PC-9 (cell line): Measurements from ENCODE around the gene TMTC2. TPM values are rescaled to one million over a fixed set of nuclear protein-coding genes. Genes with fewer than 3 reads are reported as not detected.
"Not testable (repeated sequence)": the region's sequence is repeated elsewhere in the genome, so short reads cannot be mapped to it uniquely, and the experiment has no call there.

Source experiments
- BruUV-seq: library from RNA; stranded (reverse); fragments of 400-500 nt; replicated peaks from 2 replicates; lab custom pipeline; 2021; lab: Mats Ljungman, UMichigan
- CTCF ChIA-PET: fragments of 300-600 bp; sonication (Branson Sonifier 250); formaldehyde crosslinking; loops from one replicate; lab custom pipeline; 2022; ENCODE audit warnings: antibody characterized with exemption; lab: Charles Lee
- POLR2A ChIA-PET: fragments of 300-600 bp; sonication (Branson Sonifier 250); formaldehyde crosslinking; loops from one replicate; lab custom pipeline; 2022; ENCODE audit warnings: antibody characterized with exemption; ENCODE audit not compliant: unreplicated experiment; lab: Charles Lee
- DNase-seq, 2 experiments: peaks; one replicate each; pipeline versions ENCODE4 v3.0.0 to v3.0.0-alpha.2; 2015 to 2022; ENCODE audit warnings: mixed read lengths in 1 of 2
- H2AFZ ChIP-seq: fragments of 200-600 bp; sonication (generic); 2 replicates; pipeline ENCODE4 v1.8.1; 2017; ENCODE audit warnings: antibody characterized with exemption
- H3F3A ChIP-seq: fragments of 200-600 bp; sonication (generic); 2 replicates; pipeline ENCODE4 v1.8.1; 2017; ENCODE audit warnings: antibody characterized with exemption, mild to moderate bottlenecking, low read depth; ENCODE audit not compliant: insufficient read depth
- H3K27ac ChIP-seq: fragments of 200-600 bp; sonication (generic); 2 replicates; pipeline ENCODE4 v1.6.1; 2016; ENCODE audit warnings: mixed run types
- H3K27me3 ChIP-seq: fragments of 200-600 bp; sonication (generic); 2 replicates; pipeline ENCODE4 v1.6.1; 2016; ENCODE audit warnings: low read depth, mixed run types; ENCODE audit not compliant: insufficient read depth
- H3K36me3 ChIP-seq: fragments of 200-600 bp; sonication (generic); 2 replicates; pipeline ENCODE4 v1.6.1; 2016; ENCODE audit warnings: low read depth, mixed run types
- H3K4me1 ChIP-seq: fragments of 200-600 bp; sonication (generic); replicated peaks from 2 replicates; pipeline ENCODE4 v1.6.1; 2016; ENCODE audit warnings: mixed run types; ENCODE audit not compliant: insufficient read depth
- H3K4me2 ChIP-seq: fragments of 200-600 bp; sonication (generic); 2 replicates; pipeline ENCODE4 v1.6.1; 2017; ENCODE audit warnings: mixed run types
- H3K4me3 ChIP-seq: fragments of 200-600 bp; sonication (generic); 2 replicates; pipeline ENCODE4 v1.6.1; 2016; ENCODE audit warnings: mixed run types
- H3K79me2 ChIP-seq: fragments of 200-600 bp; sonication (generic); 2 replicates; pipeline ENCODE4 v1.6.1; 2017; ENCODE audit warnings: low read depth, mixed run types
- H3K9me2 ChIP-seq: fragments of 200-600 bp; sonication (generic); 2 replicates; pipeline ENCODE4 v1.8.1; 2017; ENCODE audit warnings: mild to moderate bottlenecking; ENCODE audit not compliant: insufficient read depth
- H3K9me3 ChIP-seq: fragments of 200-600 bp; sonication (generic); 2 replicates; pipeline ENCODE4 v1.8.1; 2016; ENCODE audit warnings: low read depth; ENCODE audit not compliant: insufficient read depth
- H4K20me1 ChIP-seq: fragments of 200-600 bp; sonication (generic); 2 replicates; pipeline ENCODE4 v1.8.1; 2017; ENCODE audit not compliant: insufficient read depth
- EZH2 ChIP-seq: fragments of 200-600 bp; sonication (generic); IDR thresholded peaks from 2 replicates; pipeline ENCODE4 v1.8.0; 2017; ENCODE audit warnings: antibody characterized with exemption, low read depth
- intact Hi-C: fragments of 100-400 bp; cut with micrococcal nuclease; formaldehyde crosslinking; loops from one replicate; pipeline ENCODE4 v1.10.0; 2022; ENCODE audit not compliant: unreplicated experiment
- total RNA-seq: library from RNA; stranded (reverse); gene quantifications from 2 replicates; pipeline ENCODE4 v1.2.3, GENCODE V29; 2021
- TF ChIP-seq, protein P1 (sequence below): fragments of 200-600 bp; sonication (generic); conservative IDR thresholded peaks from 2 replicates; pipeline ENCODE4 v1.6.1; 2017; ENCODE audit warnings: mixed run types, antibody characterized with exemption, mild to moderate bottlenecking, moderate library complexity

TMTC2 gene
- total RNA-seq, 1 experiment from 2014 or later = 8.6 TPM

DNA sequence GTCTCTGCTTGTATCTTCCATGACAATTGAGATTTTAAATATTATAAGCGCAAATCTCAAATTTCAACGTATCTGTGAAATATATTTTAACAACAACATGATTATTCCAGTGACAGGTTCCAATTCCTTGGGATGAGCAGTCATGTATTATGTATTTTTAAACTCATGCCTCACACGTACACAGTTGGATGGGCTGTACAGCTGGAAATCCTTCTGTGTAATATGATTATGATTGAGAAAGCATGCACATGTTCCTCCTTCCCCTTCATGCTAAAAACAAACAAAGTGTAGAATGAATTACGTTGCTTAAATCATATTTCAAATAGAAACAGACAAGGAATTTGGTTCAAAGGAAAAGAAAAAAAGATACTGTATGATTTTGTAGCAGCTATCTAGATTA lies 428.3 kb downstream of the TMTC2 start:
- no peaks in the 10 kb centered on the region for H4K20me1 ChIP-seq
- intact Hi-C loops = no loop called here
- no peak overlapping the region for H3K4me3 ChIP-seq
- no peaks in the 10 kb centered on the region for H3K9me3 ChIP-seq
- H3K27me3 ChIP-seq = no peaks in the 10 kb centered on the region
- no TSS peak for BruUV-seq
- POLR2A ChIA-PET = no interaction called here
- no peaks in the 10 kb centered on the region for H3K79me2 ChIP-seq
- no peaks in the 10 kb centered on the region for H3K4me1 ChIP-seq
- H3F3A ChIP-seq = no peaks in the 10 kb centered on the region
- no peaks in the 10 kb centered on the region for H3K36me3 ChIP-seq
- DNase-seq = no peak
- no peak overlapping the region for H2AFZ ChIP-seq
- no peaks in the 10 kb centered on the region for H3K9me2 ChIP-seq
- TF ChIP-seq EZH2 = no peak
- TF ChIP-seq, protein P1, sequence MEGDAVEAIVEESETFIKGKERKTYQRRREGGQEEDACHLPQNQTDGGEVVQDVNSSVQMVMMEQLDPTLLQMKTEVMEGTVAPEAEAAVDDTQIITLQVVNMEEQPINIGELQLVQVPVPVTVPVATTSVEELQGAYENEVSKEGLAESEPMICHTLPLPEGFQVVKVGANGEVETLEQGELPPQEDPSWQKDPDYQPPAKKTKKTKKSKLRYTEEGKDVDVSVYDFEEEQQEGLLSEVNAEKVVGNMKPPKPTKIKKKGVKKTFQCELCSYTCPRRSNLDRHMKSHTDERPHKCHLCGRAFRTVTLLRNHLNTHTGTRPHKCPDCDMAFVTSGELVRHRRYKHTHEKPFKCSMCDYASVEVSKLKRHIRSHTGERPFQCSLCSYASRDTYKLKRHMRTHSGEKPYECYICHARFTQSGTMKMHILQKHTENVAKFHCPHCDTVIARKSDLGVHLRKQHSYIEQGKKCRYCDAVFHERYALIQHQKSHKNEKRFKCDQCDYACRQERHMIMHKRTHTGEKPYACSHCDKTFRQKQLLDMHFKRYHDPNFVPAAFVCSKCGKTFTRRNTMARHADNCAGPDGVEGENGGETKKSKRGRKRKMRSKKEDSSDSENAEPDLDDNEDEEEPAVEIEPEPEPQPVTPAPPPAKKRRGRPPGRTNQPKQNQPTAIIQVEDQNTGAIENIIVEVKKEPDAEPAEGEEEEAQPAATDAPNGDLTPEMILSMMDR = no peak
- H3K4me2 ChIP-seq = no peak overlapping the region
- CTCF ChIA-PET = no interaction called here
- no peak overlapping the region for H3K27ac ChIP-seq

DNA sequence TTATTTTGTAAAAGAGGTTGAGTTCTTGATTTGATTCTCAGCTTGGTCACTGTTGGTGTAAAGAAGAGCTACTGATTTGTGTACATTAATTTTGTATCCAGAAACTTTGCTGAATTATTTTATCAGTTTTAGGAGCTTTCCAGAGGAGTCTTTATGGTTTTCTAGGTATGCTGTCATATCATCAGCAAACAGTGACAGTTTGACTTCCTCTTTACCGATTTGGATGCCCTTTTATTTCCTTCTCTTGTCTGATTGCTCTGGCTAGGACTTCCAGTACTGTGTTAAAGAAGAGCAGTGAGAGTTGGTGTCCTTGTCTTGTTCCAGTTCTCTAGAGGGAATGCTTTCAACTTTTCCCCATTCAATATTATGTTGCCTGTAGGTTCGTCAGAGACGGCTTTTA lies 431.2 kb downstream of the TMTC2 start:
- H3K36me3 ChIP-seq = not testable (repeated sequence)

DNA sequence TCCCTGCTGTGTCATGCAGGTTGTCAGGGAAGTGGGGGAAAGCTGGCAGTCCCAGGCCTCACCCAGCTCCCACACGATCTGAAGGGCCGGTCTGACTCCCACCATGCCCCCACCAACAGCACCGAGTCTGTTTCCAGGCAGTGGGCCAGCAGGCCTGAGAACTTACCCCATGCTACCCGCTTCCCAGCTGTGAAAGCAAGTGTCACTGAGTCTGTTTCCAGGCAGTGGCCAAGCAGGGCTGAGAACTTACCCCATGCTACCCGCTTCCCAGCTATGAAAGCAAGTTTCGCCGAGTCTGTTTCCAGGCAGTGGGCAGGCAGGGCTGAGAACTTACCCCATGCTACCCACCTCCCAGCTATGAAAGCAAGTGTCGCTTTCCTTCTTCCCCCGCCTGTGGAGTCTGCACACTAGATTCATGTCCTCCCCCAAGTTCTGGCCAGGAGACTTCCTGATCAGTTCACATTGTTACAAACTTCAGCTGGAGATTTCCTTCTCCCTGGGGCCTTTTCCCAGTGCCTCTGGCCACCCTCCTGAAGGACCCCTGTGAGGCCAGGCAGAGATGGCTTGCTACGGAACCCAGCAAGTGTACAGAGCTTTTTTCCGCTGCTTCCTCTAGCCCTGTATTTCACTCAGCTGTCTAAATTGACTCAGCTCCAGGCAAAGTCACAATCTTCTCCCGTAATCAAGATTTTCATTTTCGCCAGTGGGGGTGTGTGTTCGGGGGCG lies 435.4 kb downstream of the TMTC2 start:
- intact Hi-C loops = no loop called here
- BruUV-seq = no TSS peak
- no peak overlapping the region for H3K27ac ChIP-seq
- CTCF ChIA-PET = no interaction called here
- no peaks in the 10 kb centered on the region for H4K20me1 ChIP-seq
- H3F3A ChIP-seq = no peaks in the 10 kb centered on the region
- TF ChIP-seq, protein P1 = no peak
- H3K36me3 ChIP-seq = no peaks in the 10 kb centered on the region
- no peak overlapping the region for H3K4me2 ChIP-seq
- DNase-seq = no peak
- no peak overlapping the region for H2AFZ ChIP-seq
- no peaks in the 10 kb centered on the region for H3K9me3 ChIP-seq
- H3K9me2 ChIP-seq = no peaks in the 10 kb centered on the region
- H3K79me2 ChIP-seq = no peaks in the 10 kb centered on the region
- POLR2A ChIA-PET = no interaction called here
- no peaks in the 10 kb centered on the region for H3K27me3 ChIP-seq
- H3K4me1 ChIP-seq = no peaks in the 10 kb centered on the region
- no peak overlapping the region for H3K4me3 ChIP-seq

More for the DNA sequence above, 431.2 kb downstream of the TMTC2 start:
- H3K27me3 ChIP-seq, CTCF ChIA-PET, intact Hi-C loops, H2AFZ ChIP-seq, H3K4me3 ChIP-seq, BruUV-seq, H3K9me2 ChIP-seq, H3F3A ChIP-seq, POLR2A ChIA-PET, H3K79me2 ChIP-seq, H3K9me3 ChIP-seq, H3K27ac ChIP-seq, DNase-seq, H3K4me1 ChIP-seq, H3K4me2 ChIP-seq, H4K20me1 ChIP-seq: not testable (repeated sequence)

DNA sequence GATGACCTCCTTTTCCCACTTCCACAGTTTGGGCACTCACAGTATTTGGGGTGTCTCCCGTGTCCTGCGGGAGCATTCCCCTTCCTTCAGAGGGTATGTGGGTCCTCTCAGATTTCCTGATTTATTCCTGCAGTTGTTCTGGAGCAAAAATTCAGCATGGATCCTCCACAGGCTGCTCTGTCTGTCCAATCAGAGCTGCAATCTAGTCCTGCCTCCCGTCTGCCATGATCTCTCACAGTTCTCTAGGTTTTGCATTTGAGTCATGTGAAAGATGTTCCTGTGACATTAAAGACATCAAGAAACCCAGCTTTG lies 435.9 kb downstream of the TMTC2 start:
- H3F3A ChIP-seq = no peaks in the 10 kb centered on the region
- no peaks in the 10 kb centered on the region for H3K9me2 ChIP-seq
- no peak overlapping the region for H3K4me2 ChIP-seq
- H3K27me3 ChIP-seq = no peaks in the 10 kb centered on the region
- no TSS peak for BruUV-seq
- H2AFZ ChIP-seq = no peak overlapping the region
- H3K27ac ChIP-seq = no peak overlapping the region
- no peaks in the 10 kb centered on the region for H3K9me3 ChIP-seq
- ChIA-PET POLR2A (no interaction called here), CTCF (no interaction called here)
- TF ChIP-seq EZH2 = no peak
- TF ChIP-seq, protein P1 = no peak
- intact Hi-C loops = no loop called here
- H3K36me3 ChIP-seq = no peaks in the 10 kb centered on the region
- H3K4me1 ChIP-seq = no peaks in the 10 kb centered on the region
- no peak for DNase-seq
- no peaks in the 10 kb centered on the region for H3K79me2 ChIP-seq
- no peak overlapping the region for H3K4me3 ChIP-seq
- no peaks in the 10 kb centered on the region for H4K20me1 ChIP-seq
